ENCODE data around the gene KCNIP4. TPM values are rescaled to one million over a fixed set of nuclear protein-coding genes. Genes with fewer than 3 reads are reported as not detected.

KCNIP4 gene
- total and polyA plus RNA-seq, 12 donors = 0.15 TPM; not detected in 11

DNA sequence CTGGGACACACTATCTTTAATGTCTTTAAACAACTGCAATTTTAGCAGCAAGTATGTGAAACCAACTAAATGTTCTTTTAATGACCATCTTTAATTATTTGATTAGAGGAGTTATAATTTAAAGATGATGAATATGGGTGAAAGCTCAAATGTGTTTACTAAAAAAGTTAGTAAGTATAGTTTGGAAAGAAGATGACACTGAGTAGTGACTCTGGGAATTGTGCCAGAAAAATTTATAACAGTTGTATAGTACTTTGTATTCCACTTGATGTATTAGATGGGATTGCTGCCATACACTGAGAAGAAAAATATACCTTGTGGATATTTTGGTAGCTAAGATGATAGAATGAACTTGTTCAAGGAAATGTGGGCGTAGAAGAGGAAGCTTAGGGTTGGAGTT, 1267.8 kb downstream of the KCNIP4 start:
- Histone ChIP-seq H3K4me3 (no peak overlapping the region), H3K27me3 (peaks cover 0 to 38% (median 7%) of the 10 kb centered on the region in 7 donors), H3K4me1 (no peaks in the 10 kb centered on the region), H3K36me3 (no peaks in the 10 kb centered on the region), H3K27ac (no peak overlapping the region), H3K9me3 (no peaks in the 10 kb centered on the region)
- WGBS, 2 donors = 28 to 57% methylated on average over 1 of the region's 1 CpG
- no peak for TF ChIP-seq CTCF (IDR thresholded peaks at IDR 0.05)
- DNase-seq (no peak), ATAC-seq (no peak)
- intact Hi-C loops (cut with DNase I) = loop anchor here in 8 of 10 donors (5.0 to 10.0 kb wide), 8 partner anchors 256 to 1996 kb away; no protein-coding TSS in a partner anchor

DNA sequence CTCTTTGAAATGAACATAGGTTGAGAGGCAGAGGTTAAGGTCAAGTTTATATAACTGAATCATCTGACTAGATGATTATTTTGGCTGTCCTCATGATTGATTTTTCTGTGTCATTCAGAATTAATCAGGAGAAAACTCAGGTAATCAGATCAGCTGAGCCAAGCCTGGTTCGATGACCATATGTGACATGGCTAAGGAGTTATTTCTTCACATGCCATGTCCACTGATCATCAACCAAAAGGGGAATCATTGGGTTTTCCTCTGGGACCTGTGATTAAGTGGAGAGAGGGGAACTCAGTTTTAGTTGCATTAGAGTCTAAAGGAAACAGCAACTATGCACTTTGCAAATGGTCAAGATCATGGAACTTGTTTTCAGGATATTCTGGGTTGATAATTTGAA, 1268.6 kb downstream of the KCNIP4 start:
- intact Hi-C loops (cut with DNase I) = loop anchor here in 8 of 10 donors (5.0 to 10.0 kb wide), 8 partner anchors 255 to 1995 kb away; no protein-coding TSS in a partner anchor
- no peaks in the 10 kb centered on the region for H3K9me3 ChIP-seq
- H3K36me3 ChIP-seq = no peaks in the 10 kb centered on the region
- WGBS, 2 donors = 74 to 79% methylated on average over 1 of the region's 1 CpG
- H3K4me3 ChIP-seq = no peak overlapping the region
- no peak for TF ChIP-seq CTCF (IDR thresholded peaks at IDR 0.05)
- ATAC-seq (no peak), DNase-seq (no peak)
- H3K4me1 ChIP-seq = no peaks in the 10 kb centered on the region
- H3K27me3 ChIP-seq = peaks cover 0 to 40% (median 7%) of the 10 kb centered on the region in 7 donors
- no peak overlapping the region for H3K27ac ChIP-seq

Small RNA genes within 50 kb of the gene (microRNA-seq; reads per million reads assigned to microRNA genes)
- 0 reads per million in 2 donors for gene MIR7978

Measured in heart right ventricle (tissue), 16 donors.